Measurements from ENCODE around the gene FLRT1.
"Not testable (repeated sequence)": the region's sequence is repeated elsewhere in the genome, so short reads cannot be mapped to it uniquely, and the experiment has no call there.

The FLRT1 gene

GRCh38 chr11:64026575-64027205 lies 9.0 kb upstream of the FLRT1 start:
- DNase-seq = no peak

GRCh38 chr11:64027651-64028397 lies 7.9 kb upstream of the FLRT1 start:
- no peak for DNase-seq

GRCh38 chr11:64028398-64029115 lies 7.2 kb upstream of the FLRT1 start:
- no peak for DNase-seq

GRCh38 chr11:64029773-64030172 lies 6.0 kb upstream of the FLRT1 start:
- no peak for DNase-seq

- DNase-seq = no peak
Observed at GRCh38 chr11:64031001-64031400, 4.7 kb upstream of the FLRT1 start.

- DNase-seq = no peak
Observed at GRCh38 chr11:64032050-64032449, 3.7 kb upstream of the FLRT1 start.

GRCh38 chr11:64034411-64034811 lies 1.3 kb upstream of the FLRT1 start:
- DNase-seq = no peak

- DNase-seq = no peak
Observed at GRCh38 chr11:64035081-64035524, 628 bp upstream of the FLRT1 start.

GRCh38 chr11:64036087-64037026 lies 626 bp downstream of the FLRT1 start:
- no peak for DNase-seq

- no peak for DNase-seq
Observed at GRCh38 chr11:64037027-64037634, 1.4 kb downstream of the FLRT1 start.

- no peak for DNase-seq
Observed at GRCh38 chr11:64038500-64038899, 2.8 kb downstream of the FLRT1 start.

GRCh38 chr11:64039012-64039665 lies 3.4 kb downstream of the FLRT1 start:
- no peak for DNase-seq

- DNase-seq = no peak
Observed at GRCh38 chr11:64040684-64041322, 5.1 kb downstream of the FLRT1 start.

GRCh38 chr11:64041846-64042245 lies 6.1 kb downstream of the FLRT1 start:
- no peak for DNase-seq

GRCh38 chr11:64042301-64042700 lies 6.6 kb downstream of the FLRT1 start:
- DNase-seq = no peak

GRCh38 chr11:64043545-64043944 lies 7.8 kb downstream of the FLRT1 start:
- no peak for DNase-seq

- no peak for DNase-seq
Observed at GRCh38 chr11:64044730-64045393, 9.1 kb downstream of the FLRT1 start.

GRCh38 chr11:64045700-64046099 lies 10.0 kb downstream of the FLRT1 start:
- DNase-seq = no peak

GRCh38 chr11:64047373-64047772 lies 11.6 kb downstream of the FLRT1 start:
- not testable (repeated sequence) for DNase-seq

- DNase-seq = no peak
Observed at GRCh38 chr11:64048042-64048854, 12.5 kb downstream of the FLRT1 start.

All from NK-92 treated with Interleukin-12 subunit alpha and Interleukin-12 subunit beta, amount 100 ng/mL, for 24 hours (cell line).